ENCODE results near the gene LAMA3.

Gene LAMA3

DNA sequence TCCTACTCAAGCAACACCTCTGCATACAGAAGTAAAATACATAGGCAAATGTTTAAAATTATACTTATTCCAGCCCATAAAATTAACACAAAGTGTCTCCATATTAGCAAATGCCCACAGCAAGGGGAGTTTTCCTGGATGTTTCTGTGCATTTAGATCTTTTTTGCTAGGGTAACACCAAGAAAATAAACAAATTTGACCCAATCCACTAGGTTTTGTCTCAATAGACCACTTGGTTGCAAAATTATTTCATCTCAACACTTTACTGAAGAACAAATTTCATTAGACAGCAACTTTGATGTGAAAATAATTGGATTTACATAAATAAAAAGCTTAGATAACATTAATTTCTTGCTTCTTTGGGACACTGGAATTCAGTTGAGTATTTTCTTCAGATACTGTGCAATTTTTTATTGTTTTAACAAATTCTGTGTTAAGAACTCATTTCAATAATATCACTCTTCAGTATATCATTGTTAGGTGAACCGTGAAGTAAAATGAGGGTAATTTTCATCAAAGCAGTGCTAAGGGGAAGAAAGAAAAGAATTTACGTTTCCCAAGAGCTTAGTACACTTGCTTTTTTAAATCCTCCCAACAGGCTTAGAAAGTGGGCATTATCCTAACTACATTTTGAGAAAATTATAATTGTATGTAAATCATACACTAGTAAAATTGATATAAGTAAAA, 191.8 kb downstream of the LAMA3 start:
- DNase-seq = no peak

DNA sequence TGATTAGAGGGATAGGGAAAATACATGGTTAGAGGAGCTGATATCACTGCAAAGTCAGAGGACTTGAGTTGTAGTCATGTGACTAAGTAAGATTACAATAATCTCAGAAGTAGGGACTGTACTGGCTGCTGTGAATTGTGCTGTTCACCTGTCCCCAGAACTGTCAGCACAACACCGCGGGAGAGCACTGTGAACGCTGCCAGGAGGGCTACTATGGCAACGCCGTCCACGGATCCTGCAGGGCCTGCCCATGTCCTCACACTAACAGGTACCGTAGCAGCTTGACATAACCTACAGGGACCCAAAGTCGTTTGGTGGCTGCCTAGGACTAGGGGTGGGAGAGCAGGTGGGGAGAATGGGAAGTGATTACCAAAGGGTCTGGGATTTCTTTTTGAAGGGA, 192.5 kb downstream of the LAMA3 start:
- DNase-seq = no peak

DNA sequence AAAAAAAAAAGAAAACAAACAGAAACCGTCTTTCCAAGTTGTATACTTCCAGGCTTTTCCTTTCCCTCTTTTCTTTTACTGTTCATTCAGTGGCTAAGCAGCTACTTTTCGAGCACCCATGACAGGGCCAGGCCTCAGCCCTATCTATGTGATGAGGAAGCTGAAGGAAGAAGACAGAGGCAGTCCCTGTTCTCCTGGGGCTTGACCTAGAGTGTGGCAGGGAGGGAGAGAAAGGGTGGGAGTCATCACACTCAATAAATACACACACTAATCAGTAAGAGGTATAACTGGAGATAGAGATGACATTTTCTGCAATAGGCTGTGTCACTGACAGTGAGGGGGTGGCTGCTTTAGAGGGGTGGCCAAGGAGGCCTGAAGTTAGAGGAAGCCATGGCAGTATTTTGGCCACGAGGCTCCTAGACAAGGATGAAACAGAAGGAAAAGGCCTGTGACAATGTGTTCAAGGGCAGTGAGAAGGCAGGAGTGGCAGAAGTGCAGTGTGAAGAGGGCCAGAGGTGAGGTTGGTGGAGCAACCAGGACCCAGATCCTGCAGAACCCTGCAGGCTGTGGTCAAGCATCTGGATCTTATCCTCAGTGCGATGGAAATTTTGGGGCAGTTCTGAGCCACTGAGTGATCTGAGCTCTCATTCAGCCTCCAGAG, 193.5 kb downstream of the LAMA3 start:
- DNase-seq = no peak

DNA sequence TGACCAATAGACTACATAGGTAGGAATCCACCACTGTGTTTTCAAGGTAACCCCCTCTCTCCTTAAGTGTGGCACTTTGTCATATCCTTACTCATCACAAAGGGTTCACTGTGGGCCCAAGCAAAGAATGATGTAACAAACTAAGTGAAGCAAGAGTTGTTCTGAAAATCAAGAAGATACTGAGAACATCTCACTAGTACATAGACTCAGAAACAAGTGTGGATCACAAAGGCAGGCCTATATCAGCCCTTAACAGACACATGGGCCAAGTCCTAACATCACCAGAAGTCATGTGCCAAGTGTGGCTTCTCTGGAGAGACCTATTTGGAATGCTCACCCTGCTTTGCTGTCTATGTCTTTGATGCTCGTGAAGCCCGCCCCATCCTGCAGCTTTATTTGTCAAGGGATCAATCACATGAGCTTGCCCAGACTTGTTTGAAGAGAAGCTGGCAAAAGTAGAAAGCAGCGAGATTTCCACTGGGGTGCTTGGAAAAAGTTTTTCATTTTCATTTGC, 194.1 kb downstream of the LAMA3 start:
- no peak for DNase-seq

DNA sequence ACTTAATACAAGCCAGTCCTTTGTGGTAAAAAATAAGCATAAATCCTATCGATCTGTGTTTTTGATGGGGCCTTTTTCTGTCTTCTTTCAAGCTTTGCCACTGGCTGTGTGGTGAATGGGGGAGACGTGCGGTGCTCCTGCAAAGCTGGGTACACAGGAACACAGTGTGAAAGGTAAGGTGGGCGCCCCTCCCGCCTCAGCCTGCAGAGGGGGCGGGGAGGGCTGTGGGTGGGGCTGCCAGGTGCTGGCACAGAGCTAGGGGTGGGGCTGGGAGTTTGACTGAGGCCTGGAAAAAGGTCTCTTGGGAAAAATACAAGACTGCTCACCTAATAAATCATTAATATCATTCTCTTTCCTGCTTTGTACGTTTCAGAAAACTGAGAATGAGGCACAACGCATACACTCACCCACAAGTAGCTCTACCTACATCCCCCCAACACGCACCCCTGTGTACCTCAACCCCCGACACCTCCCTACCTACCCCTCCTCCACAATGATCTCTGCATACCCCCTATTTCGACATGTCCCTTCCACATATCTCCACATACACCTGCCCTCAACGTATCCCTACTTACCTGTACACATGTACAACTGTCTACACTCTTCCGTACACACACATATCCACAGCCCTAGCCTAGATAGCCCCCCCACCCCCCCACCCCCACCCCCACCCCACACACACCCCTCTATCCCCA, 195.6 kb downstream of the LAMA3 start:
- DNase-seq = no peak

DNA sequence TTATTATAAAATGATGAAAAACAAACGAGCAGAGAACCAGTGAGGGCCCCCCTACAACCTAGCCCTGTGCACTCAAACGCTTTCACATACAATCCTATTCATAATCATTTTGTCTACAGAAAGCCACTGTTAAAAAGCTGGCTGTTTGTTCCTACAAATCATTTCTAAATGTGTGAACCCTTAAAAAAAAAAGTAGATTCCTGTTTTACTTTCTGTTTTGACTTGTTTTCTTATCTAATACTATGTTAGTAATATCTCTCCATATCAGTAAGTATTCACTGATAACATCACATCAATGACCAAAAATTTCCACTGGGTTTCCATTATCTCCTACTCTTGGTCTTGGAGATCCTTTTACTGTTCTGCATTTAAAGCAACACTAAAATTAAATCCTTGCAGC, 196.5 kb downstream of the LAMA3 start:
- no peak for DNase-seq

DNA sequence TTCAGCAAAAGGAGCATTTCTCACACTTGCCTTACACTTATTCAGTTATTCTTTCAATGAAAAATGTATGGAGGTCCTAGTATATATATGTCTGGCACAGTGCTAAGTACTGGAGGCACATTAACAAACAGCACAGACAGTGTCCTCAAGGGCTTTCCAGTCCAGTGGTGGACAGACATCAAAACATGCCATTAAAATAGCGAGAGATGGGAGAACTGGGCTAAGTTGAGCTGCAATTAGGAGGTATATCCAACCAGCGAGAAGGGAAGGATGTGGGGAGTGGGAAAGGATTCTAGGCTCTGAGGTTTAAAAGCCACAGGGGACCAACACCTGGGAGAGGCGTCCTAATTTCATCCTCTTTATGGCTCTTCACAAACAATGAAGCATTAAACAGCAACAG, 197.8 kb downstream of the LAMA3 start:
- DNase-seq = no peak

DNA sequence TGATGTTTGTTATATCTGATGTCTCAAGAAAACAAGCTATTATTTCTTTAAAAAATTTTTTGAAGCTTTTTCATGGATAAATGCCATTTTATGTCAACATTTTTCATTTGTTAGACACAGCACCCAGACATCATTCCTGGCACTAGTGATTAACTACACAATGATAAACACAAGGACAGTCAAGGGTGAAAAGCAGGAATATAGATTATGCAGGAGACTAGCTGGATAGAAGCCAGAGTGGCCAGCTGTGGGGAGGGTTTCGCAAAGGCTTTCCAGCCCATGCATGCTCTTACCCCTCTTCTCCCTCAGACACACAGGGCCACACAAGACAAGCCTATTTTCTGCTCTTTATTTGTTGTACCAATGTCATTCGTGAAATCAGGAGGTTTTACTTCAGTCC, 198.2 kb downstream of the LAMA3 start:
- DNase-seq = no peak

DNA sequence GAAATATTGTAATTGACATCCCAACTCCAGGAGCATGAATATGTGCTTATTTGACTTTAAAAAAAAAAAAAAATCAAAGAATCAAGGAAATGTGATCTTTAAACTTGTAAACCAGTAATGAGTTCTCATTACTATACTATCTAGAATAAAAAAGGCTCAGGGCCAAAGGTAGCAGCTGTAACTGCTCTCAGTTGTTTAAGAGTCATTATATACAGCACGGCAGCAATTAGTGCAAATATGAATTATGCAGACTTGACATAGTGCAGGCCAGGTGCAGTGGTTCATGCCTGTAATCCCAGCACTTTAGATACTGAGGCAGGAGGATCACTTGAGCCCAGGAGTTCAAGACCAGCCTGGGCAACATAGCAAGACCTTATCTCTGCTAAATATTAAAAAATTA, 199.6 kb downstream of the LAMA3 start:
- no peak for DNase-seq

DNA sequence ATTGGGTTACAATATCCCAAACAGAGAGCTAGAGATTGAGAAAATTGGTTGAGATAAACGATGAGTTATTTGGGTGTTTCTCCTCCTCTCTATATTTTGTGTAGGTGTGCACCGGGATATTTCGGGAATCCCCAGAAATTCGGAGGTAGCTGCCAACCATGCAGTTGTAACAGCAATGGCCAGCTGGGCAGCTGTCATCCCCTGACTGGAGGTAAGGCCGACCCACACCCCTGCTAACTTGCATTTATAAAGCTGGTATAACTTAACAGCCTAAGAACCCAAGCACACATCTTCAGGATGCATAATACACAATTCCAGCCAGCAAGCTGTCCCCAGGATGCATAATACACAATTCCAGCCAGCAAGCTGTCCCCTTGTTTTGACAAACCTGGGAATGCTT, 200.7 kb downstream of the LAMA3 start:
- no peak for DNase-seq

DNA sequence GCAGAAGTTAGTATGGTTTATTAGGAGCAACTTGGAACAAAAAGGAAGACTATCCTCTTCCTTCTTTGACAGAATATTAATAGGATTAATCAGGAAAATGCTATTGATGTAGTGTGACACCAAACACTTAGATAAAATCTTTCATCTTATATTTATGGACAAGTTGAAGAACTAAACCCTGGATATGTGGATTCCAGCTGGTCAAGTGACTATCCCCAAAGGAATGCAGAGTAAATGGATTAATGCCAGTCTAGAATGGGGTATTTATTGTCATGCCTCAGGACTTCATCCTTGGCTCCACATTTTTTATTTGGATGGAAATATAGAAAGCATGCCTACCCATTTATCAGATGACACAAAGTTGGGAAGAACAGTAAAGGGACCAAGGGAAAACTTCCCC, 201.3 kb downstream of the LAMA3 start:
- no peak for DNase-seq

DNA sequence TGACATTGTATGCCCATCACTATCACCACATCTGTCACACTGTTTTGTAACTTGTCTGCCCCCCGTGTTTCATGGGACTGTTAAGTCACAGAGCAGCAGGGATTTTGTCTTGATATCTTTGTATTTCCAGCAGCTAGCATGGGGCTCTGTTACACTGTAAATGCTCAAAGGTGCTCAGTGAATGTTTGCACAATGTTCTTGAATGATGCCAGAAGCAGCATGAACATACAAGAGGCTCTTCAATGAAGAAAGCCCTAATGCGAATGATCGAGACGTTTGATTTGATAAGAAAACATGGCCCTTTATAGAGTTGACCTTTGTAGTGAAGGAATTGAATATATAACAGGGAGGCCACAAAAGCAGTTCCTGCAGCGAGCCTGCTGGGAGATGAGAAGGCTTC, 204.4 kb downstream of the LAMA3 start:
- no peak for DNase-seq

DNA sequence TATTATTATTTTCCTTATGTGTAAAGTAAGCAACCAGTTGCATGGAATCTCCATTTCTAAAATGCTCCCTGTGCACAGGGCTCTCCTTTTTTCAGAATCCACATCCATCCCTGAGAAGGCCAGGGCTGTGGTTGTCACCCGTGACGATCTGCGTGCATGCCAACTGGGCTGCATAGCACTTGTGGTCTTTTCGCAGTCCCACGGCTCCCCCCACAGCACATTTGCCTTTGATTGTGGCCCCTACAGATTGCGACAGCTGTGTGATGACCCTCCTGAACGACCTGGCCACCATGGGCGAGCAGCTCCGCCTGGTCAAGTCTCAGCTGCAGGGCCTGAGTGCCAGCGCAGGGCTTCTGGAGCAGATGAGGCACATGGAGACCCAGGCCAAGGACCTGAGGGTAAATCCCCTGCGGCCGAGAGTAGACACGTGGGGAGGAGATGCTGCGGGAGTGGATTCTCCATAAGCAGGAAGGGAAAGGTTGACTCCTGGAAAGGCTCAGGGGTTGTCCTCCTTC, 205.5 kb downstream of the LAMA3 start:
- no peak for DNase-seq

DNA sequence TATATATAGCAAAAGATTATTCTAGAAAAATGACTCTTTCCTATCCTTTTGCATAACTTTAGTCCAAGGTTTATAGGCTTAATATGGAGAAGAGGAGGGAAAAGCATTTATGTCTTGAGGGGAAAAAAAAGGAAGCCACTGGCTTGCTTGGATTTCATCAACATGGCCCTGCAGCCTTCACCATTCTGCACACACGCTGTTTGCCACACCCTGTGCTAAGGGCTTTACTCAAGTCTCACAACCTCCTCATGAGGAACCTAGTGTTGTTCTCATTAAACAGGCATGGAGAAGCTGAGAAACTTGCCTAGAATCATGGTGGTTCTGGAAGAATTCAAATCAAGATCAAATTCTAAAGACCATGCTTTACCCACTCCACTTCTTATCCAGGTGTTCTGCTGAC, 208.0 kb downstream of the LAMA3 start:
- no peak for DNase-seq

DNA sequence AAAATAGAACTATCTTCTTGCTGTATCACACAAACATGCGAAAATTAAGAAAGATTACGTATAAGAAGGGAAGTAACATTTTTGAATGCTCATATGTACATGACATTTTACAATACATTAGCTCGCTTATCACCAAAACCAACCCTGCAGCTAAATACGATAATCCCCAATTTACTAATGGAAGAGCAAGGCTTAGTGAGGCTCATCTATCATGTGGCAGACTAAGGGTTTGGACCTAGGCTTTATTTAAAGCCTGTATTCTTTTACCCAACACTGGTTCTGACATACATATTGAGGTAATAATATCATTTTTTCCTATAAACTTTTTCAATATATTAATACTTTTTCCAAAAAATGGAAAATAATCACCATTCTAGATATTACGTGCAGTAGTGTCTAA, 208.5 kb downstream of the LAMA3 start:
- DNase-seq = no peak

DNA sequence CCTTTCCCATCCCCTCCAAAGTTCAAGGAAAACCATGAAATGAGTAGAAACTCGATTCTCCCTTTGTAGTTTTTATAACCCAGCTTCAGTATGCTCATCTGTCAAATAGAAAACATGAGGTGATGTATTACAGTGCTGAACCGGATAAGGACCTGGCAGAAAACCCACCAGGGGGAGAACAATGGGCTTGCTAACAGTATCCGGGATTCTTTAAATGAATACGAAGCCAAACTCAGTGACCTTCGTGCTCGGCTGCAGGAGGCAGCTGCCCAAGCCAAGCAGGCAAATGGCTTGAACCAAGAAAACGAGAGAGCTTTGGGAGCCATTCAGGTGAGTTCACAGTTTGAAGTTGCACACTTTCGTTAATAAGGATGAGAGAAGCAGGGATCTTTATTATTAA, 211.7 kb downstream of the LAMA3 start:
- no peak for DNase-seq

DNA sequence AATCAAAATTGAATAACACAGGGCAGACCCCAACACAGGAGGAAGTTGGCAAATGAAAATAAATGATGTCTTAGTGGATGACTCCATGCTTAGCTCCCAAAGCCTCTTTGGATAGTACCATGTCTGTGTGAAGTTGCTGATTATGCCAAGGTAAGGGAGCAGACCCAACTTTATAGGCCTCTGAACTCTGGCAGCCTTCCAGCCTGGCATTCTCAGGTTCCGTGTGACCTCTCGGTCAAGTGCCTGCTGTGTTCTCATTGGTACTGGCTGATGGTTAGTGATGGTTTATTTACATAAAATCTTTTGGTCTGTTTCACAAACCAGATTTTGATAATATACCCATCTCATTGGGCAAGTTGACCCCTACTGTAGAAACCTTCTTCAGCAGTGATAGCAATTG, 213.1 kb downstream of the LAMA3 start:
- no peak for DNase-seq

DNA sequence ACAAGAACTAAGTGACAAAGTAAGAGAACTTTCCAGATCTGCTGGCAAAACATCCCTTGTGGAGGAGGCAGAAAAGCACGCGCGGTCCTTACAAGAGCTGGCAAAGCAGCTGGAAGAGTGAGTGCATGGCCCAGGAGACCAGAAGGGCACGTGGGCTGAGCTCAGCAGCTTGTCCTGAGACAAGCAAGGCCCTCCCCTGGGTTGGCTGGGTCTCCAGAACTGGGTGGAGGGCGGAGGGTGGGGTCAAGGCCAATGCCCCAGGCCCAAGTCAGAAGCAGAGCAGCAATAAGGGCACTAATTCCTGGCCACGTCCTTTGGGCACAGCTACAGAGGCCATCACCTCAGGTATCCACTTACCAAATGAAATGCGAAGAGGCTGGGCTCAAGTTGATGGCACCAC, 214.7 kb downstream of the LAMA3 start:
- no peak for DNase-seq

DNA sequence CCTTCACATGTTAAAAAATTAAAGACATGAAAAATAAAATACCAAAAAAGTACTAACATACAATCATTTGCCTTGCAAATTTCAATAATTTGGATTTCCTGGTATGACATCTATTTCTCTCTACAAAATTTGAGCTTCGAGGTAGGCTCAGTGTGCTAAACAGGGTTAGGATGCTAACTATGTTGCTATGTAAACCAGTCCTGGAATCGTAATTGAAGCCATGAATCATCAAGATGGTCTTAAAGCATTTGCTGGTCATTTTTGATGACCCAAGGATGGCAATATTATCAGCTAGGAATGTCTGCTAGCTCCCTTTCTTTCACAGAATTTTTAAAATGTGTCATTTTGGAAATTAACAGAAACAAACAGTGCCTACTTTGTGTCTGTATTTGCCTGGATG, 217.4 kb downstream of the LAMA3 start:
- no peak for DNase-seq

DNA sequence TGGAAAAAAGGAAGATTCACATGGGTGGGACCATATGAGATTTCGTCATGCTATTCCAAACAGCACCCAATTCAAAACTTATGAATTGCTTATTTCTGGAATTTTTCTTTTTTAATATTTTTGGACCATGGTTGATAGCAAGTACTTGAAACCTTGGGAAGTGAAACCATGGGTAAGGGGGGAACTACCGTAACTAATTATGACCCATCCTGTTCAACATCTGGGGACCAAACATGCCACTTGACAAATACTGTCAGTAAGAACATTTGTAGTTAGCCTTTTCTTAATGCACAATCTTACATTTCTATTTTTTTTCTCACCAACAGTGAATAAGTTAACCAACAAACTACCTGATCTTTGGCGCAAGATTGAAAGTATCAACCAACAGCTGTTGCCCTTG, 219.6 kb downstream of the LAMA3 start:
- DNase-seq = no peak

DNA sequence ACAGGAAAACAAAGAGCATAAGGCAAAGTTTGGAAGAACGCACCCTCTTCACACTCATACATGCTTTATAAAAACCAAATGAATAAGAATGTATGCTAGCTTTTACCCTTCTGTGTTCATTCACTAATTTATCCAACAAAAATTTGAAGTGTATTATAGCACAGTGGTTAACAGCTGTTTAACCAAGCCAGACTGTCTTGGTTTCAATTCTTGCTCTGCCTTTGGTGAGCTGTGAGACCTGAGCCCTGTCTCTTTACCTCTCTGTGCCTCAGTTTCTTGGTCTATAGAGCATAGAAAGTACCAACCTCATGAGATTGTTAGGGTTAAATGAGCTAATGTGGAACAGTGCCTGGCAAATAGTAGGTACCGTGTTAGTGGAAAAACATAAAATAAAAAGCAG, 220.8 kb downstream of the LAMA3 start:
- DNase-seq = no peak

DNA sequence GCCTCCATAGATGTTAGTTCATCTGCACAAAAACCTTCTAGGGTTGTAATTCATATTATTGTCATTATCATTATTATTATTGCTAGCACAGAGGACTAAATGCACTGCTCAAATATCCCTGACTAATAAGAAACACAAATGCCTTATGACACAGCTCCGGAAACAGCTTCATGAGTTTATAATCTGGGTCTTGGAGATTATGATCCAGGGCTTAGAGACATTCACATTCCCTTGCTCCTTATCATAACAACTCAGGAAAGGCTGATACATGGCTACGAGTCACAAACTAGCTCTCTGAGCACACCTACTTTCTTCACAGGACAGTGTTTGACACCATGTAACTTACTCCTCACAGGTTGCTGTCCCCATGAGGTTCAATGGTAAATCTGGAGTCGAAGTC, 223.1 kb downstream of the LAMA3 start:
- DNase-seq = no peak

DNA sequence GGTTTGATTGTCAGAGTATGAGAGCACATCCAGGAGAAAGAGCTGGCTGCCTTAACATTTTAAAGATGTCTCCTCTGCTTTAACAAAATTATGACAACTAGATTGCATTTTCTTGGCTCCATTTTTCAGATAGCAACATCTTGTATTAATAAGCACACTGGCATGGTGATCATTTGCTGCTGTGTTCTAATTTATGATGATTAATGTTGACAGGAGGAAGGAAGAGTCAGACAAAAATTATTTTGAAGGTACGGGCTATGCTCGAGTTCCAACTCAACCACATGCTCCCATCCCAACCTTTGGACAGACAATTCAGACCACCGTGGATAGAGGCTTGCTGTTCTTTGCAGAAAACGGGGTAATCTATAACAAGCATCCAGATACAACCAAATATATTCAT, 227.1 kb downstream of the LAMA3 start:
- DNase-seq = no peak

DNA sequence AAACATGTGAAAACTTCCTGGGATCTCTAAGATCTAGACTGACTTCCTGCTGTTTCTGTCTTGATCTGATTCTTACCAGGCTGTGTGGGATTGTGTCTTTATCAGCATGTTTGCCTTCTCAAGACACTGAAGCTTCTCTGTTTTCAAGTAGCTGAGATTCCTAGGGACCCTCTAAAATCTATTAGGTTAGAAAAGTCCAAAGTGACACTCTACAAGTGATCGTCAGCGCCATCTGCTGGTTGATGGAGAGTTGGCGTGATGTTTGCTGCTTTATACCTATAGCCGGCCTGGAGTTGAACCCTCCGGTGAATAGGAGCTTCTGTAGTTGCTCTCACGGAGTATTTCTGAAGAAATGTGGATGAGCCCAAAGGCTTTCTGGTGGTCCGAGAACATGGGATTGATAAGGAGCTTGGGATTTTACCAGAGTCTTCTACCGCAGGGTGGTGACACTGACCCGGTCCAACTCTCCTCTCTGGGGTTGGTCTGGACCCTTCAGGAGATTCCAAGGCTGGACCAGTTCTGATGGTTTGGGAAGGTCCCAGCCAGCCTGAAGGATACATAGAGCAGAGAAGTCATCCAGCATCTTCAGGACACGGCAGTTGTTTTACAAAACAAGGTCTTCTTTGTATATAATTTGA, 229.3 kb downstream of the LAMA3 start:
- DNase-seq = peak; percentile 80 to 85
